ENCODE data around the gene SMDT1.
"Not testable (repeated sequence)": the region's sequence is repeated elsewhere in the genome, so short reads cannot be mapped to it uniquely, and the experiment has no call there.

GRCh38 chr22:42112793-42113192 is 33.3 kb downstream of the SMDT1 start:
- TF ChIP-seq POLR2A (IDR thresholded peaks at IDR 0.05; ENCODE audit: low read length); MAZ (IDR thresholded peaks at IDR 0.05; ENCODE audit: borderline replicate concordance, low read depth, low read length); TP53 (CRISPR knock-in tag; IDR thresholded peaks at IDR 0.05); RCOR1 (IDR thresholded peaks at IDR 0.05; ENCODE audit: low read depth, low read length); MAX (IDR thresholded peaks at IDR 0.05); SREBF2 (IDR thresholded peaks at IDR 0.05); EP300 (IDR thresholded peaks at IDR 0.05); NR3C1 (IDR thresholded peaks at IDR 0.05); POLR2AphosphoS2 (conservative IDR thresholded peaks at IDR 0.05; ENCODE audit: low read length); ZFP36 (IDR thresholded peaks at IDR 0.05; ENCODE audit: borderline replicate concordance, partially characterized antibody); MYC (IDR thresholded peaks at IDR 0.05; ENCODE audit: borderline replicate concordance, low read length); CEBPB (IDR thresholded peaks at IDR 0.05); JUN (IDR thresholded peaks at IDR 0.05): not testable (repeated sequence)
- TF ChIP-seq CTCF (IDR thresholded peaks at IDR 0.05): 0 out of 3 replicates have a peak, but pooled peaks have one; percentile 12
